ENCODE measurements around the gene HARBI1. TPM values are rescaled to one million over a fixed set of nuclear protein-coding genes. Genes with fewer than 3 reads are reported as not detected.

The HARBI1 gene
- total and polyA plus RNA-seq, 3 donors from 2014 or later, result 12.9 to 25.2 (median 14.3) TPM

- Histone ChIP-seq H3K36me3 (ENCODE audit: low read depth, missing control alignments) (no peaks in the 10 kb centered on the region), H3K9me3 (no peaks in the 10 kb centered on the region), H3K27ac (no peak overlapping the region), H3K27me3 (no peaks in the 10 kb centered on the region), H3K4me1 (no peaks in the 10 kb centered on the region), H3K4me3 (no peak overlapping the region)
- intact Hi-C loops (cut with DNase I; ENCODE audit: low total_unique reads), result no loop called here
- DNase-seq, result no peak
- no peak for TF ChIP-seq CTCF (IDR thresholded peaks at IDR 0.05)
- no peak for TF ChIP-seq POLR2A (IDR thresholded peaks at IDR 0.05)
- WGBS, 2 donors, result 93% methylated on average over 5 of the region's 5 CpGs
Measured at GRCh38 chr11:46637546-46637945, 20.5 kb upstream of the HARBI1 start.

GRCh38 chr11:46635557-46636139, 18.6 kb upstream of the HARBI1 start:
- no peak for DNase-seq

GRCh38 chr11:46633291-46634217, 16.5 kb upstream of the HARBI1 start:
- TF ChIP-seq POLR2A (IDR thresholded peaks at IDR 0.05) (no peak), CTCF (IDR thresholded peaks at IDR 0.05) (no peak)
- 95% methylated on average over 22 of the region's 22 CpGs for WGBS, 2 donors
- no peaks in the 10 kb centered on the region for H3K4me1 ChIP-seq
- no peak overlapping the region for H3K27ac ChIP-seq
- H3K4me3 ChIP-seq, result no peak overlapping the region
- H3K9me3 ChIP-seq, result no peaks in the 10 kb centered on the region
- no peak for DNase-seq
- intact Hi-C loops (cut with DNase I; ENCODE audit: low total_unique reads), result no loop called here
- H3K36me3 ChIP-seq (ENCODE audit: low read depth, missing control alignments), result no peaks in the 10 kb centered on the region
- H3K27me3 ChIP-seq, result no peaks in the 10 kb centered on the region

More at GRCh38 chr11:46635557-46636139, 18.6 kb upstream of the HARBI1 start:
- intact Hi-C loops (cut with DNase I; ENCODE audit: low total_unique reads), result no loop called here
- Histone ChIP-seq H3K9me3 (no peaks in the 10 kb centered on the region), H3K36me3 (ENCODE audit: low read depth, missing control alignments) (no peaks in the 10 kb centered on the region), H3K27ac (no peak overlapping the region), H3K4me1 (no peaks in the 10 kb centered on the region), H3K4me3 (no peak overlapping the region), H3K27me3 (no peaks in the 10 kb centered on the region)
- TF ChIP-seq POLR2A (IDR thresholded peaks at IDR 0.05) (no peak), CTCF (IDR thresholded peaks at IDR 0.05) (no peak)
- 81 to 88% methylated on average over 5 of the region's 5 CpGs for WGBS, 2 donors

GRCh38 chr11:46632502-46632901, 15.5 kb upstream of the HARBI1 start:
- no peaks in the 10 kb centered on the region for H3K4me1 ChIP-seq
- H3K4me3 ChIP-seq, result no peak overlapping the region
- 92 to 100% methylated on average over 1 of the region's 1 CpG for WGBS, 2 donors
- no peaks in the 10 kb centered on the region for H3K27me3 ChIP-seq
- no peak for DNase-seq
- no peak for TF ChIP-seq CTCF (IDR thresholded peaks at IDR 0.05)
- TF ChIP-seq POLR2A (IDR thresholded peaks at IDR 0.05), result no peak
- H3K9me3 ChIP-seq, result no peaks in the 10 kb centered on the region
- H3K27ac ChIP-seq, result no peak overlapping the region
- no peaks in the 10 kb centered on the region for H3K36me3 ChIP-seq (ENCODE audit: low read depth, missing control alignments)
- intact Hi-C loops (cut with DNase I; ENCODE audit: low total_unique reads), result no loop called here

All from testis (tissue), 3 donors.